HG02852 (cell line): Measurements from ENCODE around the gene ADRB1.
A peak's percentile ranks its signal among the peaks of the same experiment; 100 is the strongest.

Source experiments
- ATAC-seq: cut with Tn5 transposase; IDR thresholded peaks from one replicate; pipeline ENCODE4 v1.9.1; 2021; ENCODE audit warnings: mild to moderate bottlenecking, moderate library complexity; ENCODE audit not compliant: unreplicated experiment

Gene ADRB1

DNA sequence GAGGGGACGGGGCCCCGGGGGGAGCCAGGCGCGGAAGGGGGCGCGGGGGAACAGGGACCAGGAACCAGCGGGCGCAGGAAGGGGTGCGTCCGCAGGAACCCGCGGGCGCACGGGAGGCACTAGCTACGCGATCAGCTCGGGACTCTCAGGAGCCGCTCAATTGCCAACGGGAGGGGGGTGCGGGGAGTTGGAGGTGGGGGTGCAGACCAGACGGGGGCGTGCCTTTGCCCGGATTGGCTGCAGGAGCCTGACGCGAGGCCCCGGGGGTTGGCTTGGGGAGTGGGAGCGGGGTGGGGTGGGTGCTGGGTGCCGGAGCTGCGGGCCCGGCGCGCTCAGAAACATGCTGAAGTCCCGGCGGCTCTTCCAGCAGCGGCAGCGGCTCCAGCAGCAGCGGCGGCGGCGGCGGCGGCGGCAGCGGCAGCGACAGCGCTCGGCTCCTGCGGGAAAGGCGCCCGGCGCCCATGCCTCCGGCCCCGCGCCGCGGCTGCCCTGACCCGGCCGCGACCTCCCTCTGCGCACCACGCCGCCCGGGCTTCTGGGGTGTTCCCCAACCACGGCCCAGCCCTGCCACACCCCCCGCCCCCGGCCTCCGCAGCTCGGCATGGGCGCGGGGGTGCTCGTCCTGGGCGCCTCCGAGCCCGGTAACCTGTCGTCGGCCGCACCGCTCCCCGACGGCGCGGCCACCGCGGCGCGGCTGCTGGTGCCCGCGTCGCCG is at the start of gene ADRB1:
ADRB1 (plus strand) TSS at position 335 of the 715 bp plus-strand sequence; CDS start at position 602, 267 bp downstream.
- peak; percentile 50 for ATAC-seq

GRCh38 chr10:113995201-113995600 is 48.5 kb upstream of the ADRB1 start:
- no peak for ATAC-seq

DNA sequence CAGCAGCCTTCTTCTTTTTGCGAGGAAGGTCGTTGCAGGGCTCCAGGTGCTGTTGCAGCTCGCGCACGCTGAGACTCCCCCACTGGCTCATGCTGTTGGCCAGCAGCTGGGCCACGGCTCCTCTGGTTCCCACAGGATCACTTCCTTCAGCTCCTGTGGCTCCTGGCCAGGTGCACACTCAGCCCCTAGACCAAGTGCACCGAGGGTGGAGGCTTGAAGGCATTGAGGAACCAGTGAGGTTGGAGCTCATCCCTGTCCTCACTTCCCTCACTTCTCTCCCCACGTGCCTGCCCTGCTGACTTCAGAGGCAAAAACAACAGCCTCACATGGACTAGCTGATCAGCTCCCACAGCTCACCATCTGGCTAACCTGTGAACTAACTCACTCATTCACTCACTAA is 46.2 kb upstream of the ADRB1 start:
- ATAC-seq = no peak

GRCh38 chr10:113999531-113999930 is 44.1 kb upstream of the ADRB1 start:
- ATAC-seq = no peak

- ATAC-seq = no peak
Observed at GRCh38 chr10:114000457-114001010, 43.1 kb upstream of the ADRB1 start.

GRCh38 chr10:114002422-114002821 is 41.2 kb upstream of the ADRB1 start:
- no peak for ATAC-seq

DNA sequence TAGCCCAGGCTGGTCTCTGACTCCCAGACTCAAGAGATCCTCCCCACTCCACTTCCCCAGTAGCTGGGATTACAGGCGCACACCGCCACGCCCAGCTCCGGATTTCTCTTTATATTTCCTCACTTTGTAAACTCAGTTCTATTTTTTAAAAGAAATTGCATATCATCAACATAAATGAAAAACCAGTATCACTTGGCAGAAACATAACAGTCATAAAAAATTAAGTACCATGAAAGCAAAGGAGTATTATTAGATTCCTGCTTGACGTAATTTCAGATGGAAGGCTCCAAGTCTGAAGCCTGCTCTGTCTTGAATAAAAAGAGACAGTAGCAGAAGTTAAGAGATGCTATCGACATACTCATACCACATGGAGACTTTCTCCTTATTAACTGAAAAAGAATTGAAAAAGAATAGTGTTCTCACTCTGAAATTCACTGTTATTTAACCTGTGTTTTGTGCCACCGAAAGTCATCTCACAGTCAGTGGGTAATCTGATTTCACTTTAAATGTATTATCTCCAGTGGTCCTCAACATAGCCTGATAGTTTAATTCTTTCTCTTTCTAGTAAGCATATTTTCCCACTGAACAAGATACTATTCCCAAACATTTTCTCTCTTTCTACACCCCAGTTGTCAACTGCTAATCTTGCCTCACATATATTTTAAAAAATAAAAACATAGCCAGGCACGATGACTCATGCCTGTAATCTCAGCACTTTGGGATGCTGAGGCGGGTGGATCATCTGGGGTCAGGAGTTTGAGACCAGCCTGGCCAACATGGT is 40.3 kb upstream of the ADRB1 start:
- no peak for ATAC-seq

GRCh38 chr10:114009281-114009996 is 34.2 kb upstream of the ADRB1 start:
- ATAC-seq = no peak

DNA sequence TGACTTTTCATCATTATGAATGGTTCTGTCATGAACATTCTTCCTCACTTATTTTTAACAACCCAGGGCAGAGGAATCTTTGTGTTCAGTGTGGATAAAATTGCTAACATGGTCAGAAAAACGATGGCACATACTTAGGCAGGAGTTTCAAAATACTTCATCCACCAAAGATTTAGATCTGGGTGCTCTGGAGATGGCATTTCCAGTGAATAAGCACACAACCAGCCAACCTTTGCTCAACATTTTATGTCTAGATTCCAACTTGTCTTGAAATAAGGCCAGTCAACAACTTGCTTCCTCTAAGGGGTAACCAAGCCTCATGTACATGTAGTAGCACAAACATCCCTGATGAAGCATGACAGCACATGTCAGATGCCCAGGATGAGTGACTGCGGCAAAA is 33.4 kb upstream of the ADRB1 start:
- ATAC-seq = no peak

- ATAC-seq = no peak
Observed at GRCh38 chr10:114012650-114013049, 31.0 kb upstream of the ADRB1 start.

DNA sequence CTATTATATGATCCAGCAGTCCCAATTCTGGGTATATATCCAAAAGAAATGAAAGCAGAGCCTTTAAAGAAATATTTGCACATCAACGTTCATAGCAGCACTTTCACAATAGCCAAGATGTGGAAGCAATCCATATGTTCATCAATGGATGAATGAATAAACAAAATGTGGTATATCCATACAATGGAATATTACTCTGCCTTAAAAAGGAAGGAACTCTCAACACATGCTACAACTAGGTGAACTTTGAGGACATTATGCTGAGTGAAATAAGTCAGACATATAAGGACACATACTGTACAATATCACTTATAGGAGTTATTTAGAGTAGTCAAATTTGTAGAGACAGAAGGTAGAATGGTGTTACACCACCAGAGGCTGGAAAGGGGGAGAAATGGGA is 28.0 kb upstream of the ADRB1 start:
- ATAC-seq = no peak

- ATAC-seq = no peak
Observed at GRCh38 chr10:114017271-114017670, 26.4 kb upstream of the ADRB1 start.

DNA sequence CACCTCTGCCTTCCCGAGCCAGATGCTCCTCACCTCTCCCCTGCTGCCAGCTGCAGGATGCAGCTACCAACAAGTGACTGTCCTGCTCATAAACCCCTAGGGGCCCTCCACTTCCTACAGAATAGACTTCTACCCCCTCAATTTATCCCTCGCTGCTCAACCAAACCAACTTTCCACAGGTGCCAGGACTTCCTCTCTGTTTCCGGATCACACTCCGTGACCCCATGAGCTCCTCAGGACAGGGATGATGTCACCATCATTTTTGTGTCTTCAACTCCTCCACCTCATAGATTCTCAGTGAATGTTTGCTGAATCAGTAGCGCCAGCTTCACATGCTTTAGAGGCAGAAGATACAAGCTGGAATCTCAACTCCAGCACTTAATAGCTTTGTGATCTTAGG is 25.8 kb upstream of the ADRB1 start:
- ATAC-seq = no peak

DNA sequence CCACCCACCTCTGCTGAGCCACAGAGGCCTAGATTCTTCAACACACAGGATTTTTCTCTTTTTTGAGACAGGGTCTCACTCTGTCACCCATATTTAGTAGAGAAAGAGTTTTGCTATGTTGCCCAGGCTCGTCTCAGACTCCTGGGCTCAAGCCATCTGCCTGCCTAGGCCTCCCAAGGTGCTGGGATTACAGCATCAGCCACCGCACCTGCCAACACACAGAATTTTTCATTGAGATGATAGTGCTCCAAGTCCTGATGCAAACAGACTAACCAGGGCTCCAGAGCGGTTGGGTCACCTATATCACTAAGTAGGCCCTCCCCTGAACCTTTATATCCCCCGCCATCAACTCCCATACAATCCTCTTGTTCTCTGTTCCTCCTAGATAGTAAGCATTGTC is 24.4 kb upstream of the ADRB1 start:
- ATAC-seq = no peak

- no peak for ATAC-seq
Observed at GRCh38 chr10:114021154-114021553, 22.5 kb upstream of the ADRB1 start.

GRCh38 chr10:114021717-114022680 is 21.7 kb upstream of the ADRB1 start:
- no peak for ATAC-seq

- no peak for ATAC-seq
Observed at GRCh38 chr10:114022766-114023597, 20.7 kb upstream of the ADRB1 start.

DNA sequence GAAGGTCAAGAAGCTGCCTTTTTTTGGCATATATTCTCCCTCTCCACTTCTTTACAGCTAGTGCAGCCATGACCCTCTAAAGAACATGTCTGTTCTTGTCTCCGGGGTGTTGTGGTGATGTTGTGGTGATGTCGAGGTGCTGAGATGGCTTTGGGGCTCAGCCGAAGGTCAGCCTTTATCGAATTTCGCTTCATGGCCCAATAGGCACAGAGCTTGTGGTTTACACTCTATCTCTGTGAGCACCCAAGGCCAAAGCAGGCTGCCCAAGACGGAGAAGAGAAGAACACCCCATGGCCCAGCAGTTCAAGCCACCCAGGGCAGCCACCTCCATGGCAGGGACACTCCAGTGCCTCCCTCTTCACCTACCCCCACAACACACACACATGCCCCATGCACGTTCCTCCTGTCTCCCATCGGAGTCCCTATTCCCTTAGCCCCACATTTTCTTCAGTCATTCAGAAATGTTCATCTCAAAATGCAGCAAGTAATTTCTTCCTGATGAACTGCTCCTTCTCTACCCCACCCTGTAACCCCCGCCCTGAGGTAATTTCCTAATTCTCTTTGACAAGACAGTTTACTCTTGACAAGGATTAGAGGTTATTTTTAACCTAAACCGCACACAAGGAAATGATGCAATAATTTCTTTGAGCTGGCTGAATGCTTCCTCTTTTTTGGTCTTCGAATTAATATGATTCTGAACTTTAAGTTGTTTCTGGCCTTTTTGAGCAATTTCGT is 18.6 kb upstream of the ADRB1 start:
- peak; percentile 70 for ATAC-seq
